Esophagus (tissue), 2 donors: Measurements from ENCODE around the gene FLNC. TPM values are rescaled to one million over a fixed set of nuclear protein-coding genes. Genes with fewer than 3 reads are reported as not detected.

Experiments
- H3K27ac ChIP-seq, 2 donors: one replicate each; pipeline ENCODE4 v1.5.1; 2013; ENCODE audit warnings: low read depth in 2 of 2, mild to moderate bottlenecking in 2 of 2, inconsistent platforms in 1 of 2, low read length in 1 of 2, moderate library complexity in 1 of 2
- H3K27me3 ChIP-seq, 2 donors: one replicate each; pipeline ENCODE4 v1.6.1; 2013; ENCODE audit warnings: low read length in 2 of 2, control low read depth in 1 of 2, mild to moderate bottlenecking in 1 of 2; ENCODE audit not compliant: insufficient read depth in 2 of 2, control insufficient read depth in 1 of 2
- H3K36me3 ChIP-seq, 2 donors: one replicate each; pipeline ENCODE4 v1.6.1; 2013; ENCODE audit warnings: low read length in 1 of 2; ENCODE audit not compliant: control insufficient read depth in 2 of 2, insufficient read depth in 2 of 2
- H3K4me1 ChIP-seq, 2 donors: one replicate each; pipeline ENCODE4 v1.6.1; 2013; ENCODE audit warnings: low read length in 1 of 2; ENCODE audit not compliant: control insufficient read depth in 2 of 2, insufficient read depth in 2 of 2
- H3K4me3 ChIP-seq, 2 donors: one replicate each; pipeline ENCODE4 v1.5.1; 2013; ENCODE audit warnings: low read length in 2 of 2, mild to moderate bottlenecking in 2 of 2, low read depth in 1 of 2, moderate library complexity in 1 of 2
- H3K9me3 ChIP-seq, 2 donors: one replicate each; pipeline ENCODE4 v1.6.1; 2013; ENCODE audit warnings: mild to moderate bottlenecking in 2 of 2, low read depth in 1 of 2, low read length in 1 of 2, moderate library complexity in 1 of 2; ENCODE audit not compliant: control insufficient read depth in 2 of 2, insufficient read depth in 1 of 2
- WGBS, 2 donors: extraction: QIAGEN DNeasy Blood & Tissue Kit; methylation state at CpG; one replicate each; pipeline ENCODE4 v1.1.7; 2013; 5-methylcytosine and 5-hydroxymethylcytosine counted together
- polyA plus RNA-seq, 2 donors: library from polyadenylated mRNA; stranded (reverse); fragments of 200-250 nt; gene quantifications; one replicate each; pipeline ENCODE4 v1.2.3, GENCODE V29; 2013
- donor health status: healthy with polysubstance abuse.
- donor health status: Bipolar disorder and iron deficiency.

Gene FLNC
- polyA plus RNA-seq, 2 donors, result 3.1 to 7.7 TPM

GRCh38 chr7:128800567-128800966 is 29.6 kb upstream of the FLNC start:
- 87 to 91% methylated on average over 3 of the region's 3 CpGs for WGBS, 2 donors
- H3K36me3 ChIP-seq, result no peaks in the 10 kb centered on the region
- H3K4me1 ChIP-seq, result no peaks in the 10 kb centered on the region
- no peaks in the 10 kb centered on the region for H3K9me3 ChIP-seq
- no peak overlapping the region for H3K27ac ChIP-seq
- H3K4me3 ChIP-seq, result no peak overlapping the region
- no peaks in the 10 kb centered on the region for H3K27me3 ChIP-seq

GRCh38 chr7:128801003-128801402 is 29.2 kb upstream of the FLNC start:
- no peaks in the 10 kb centered on the region for H3K4me1 ChIP-seq
- no peak overlapping the region for H3K27ac ChIP-seq
- 85 to 94% methylated on average over 9 of the region's 9 CpGs for WGBS, 2 donors
- H3K27me3 ChIP-seq, result no peaks in the 10 kb centered on the region
- no peak overlapping the region for H3K4me3 ChIP-seq
- H3K9me3 ChIP-seq, result no peaks in the 10 kb centered on the region
- H3K36me3 ChIP-seq, result no peaks in the 10 kb centered on the region

- no peaks in the 10 kb centered on the region for H3K36me3 ChIP-seq
- no peaks in the 10 kb centered on the region for H3K27me3 ChIP-seq
- H3K4me1 ChIP-seq, result no peaks in the 10 kb centered on the region
- H3K27ac ChIP-seq, result no peak overlapping the region
- WGBS, 2 donors, result 93 to 95% methylated on average over 2 of the region's 2 CpGs
- H3K4me3 ChIP-seq, result no peak overlapping the region
- no peaks in the 10 kb centered on the region for H3K9me3 ChIP-seq
Measured at GRCh38 chr7:128801667-128802418, 28.4 kb upstream of the FLNC start.

GRCh38 chr7:128804484-128804883 is 25.7 kb upstream of the FLNC start:
- 89 to 90% methylated on average over 6 of the region's 6 CpGs for WGBS, 2 donors
- Histone ChIP-seq H3K36me3 (no peaks in the 10 kb centered on the region), H3K4me3 (no peak overlapping the region), H3K4me1 (no peaks in the 10 kb centered on the region), H3K27me3 (no peaks in the 10 kb centered on the region), H3K9me3 (no peaks in the 10 kb centered on the region), H3K27ac (no peak overlapping the region)

GRCh38 chr7:128805225-128805624 is 25.0 kb upstream of the FLNC start:
- WGBS, 2 donors, result 93 to 96% methylated on average over 5 of the region's 5 CpGs

GRCh38 chr7:128807191-128807590 is 23.0 kb upstream of the FLNC start:
- Histone ChIP-seq H3K4me3 (no peak overlapping the region), H3K9me3 (no peaks in the 10 kb centered on the region), H3K27ac (no peak overlapping the region), H3K36me3 (no peaks in the 10 kb centered on the region), H3K4me1 (no peaks in the 10 kb centered on the region), H3K27me3 (no peaks in the 10 kb centered on the region)
- WGBS, 2 donors, result 77 to 79% methylated on average over 8 of the region's 8 CpGs

More at GRCh38 chr7:128805225-128805624, 25.0 kb upstream of the FLNC start:
- Histone ChIP-seq H3K36me3 (no peaks in the 10 kb centered on the region), H3K27ac (no peak overlapping the region), H3K9me3 (no peaks in the 10 kb centered on the region), H3K4me1 (no peaks in the 10 kb centered on the region), H3K4me3 (no peak overlapping the region), H3K27me3 (no peaks in the 10 kb centered on the region)

- no peaks in the 10 kb centered on the region for H3K4me1 ChIP-seq
- no peaks in the 10 kb centered on the region for H3K36me3 ChIP-seq
- H3K4me3 ChIP-seq, result no peak overlapping the region
- no peaks in the 10 kb centered on the region for H3K9me3 ChIP-seq
- no peaks in the 10 kb centered on the region for H3K27me3 ChIP-seq
- H3K27ac ChIP-seq, result no peak overlapping the region
- WGBS, 2 donors, result 90 to 91% methylated on average over 3 of the region's 3 CpGs
Measured at GRCh38 chr7:128809363-128809762, 20.8 kb upstream of the FLNC start.

- no peak overlapping the region for H3K4me3 ChIP-seq
- H3K4me1 ChIP-seq, result no peaks in the 10 kb centered on the region
- H3K36me3 ChIP-seq, result no peaks in the 10 kb centered on the region
- WGBS, 2 donors, result 81 to 83% methylated on average over 2 of the region's 2 CpGs
- H3K27me3 ChIP-seq, result no peaks in the 10 kb centered on the region
- no peaks in the 10 kb centered on the region for H3K9me3 ChIP-seq
- no peak overlapping the region for H3K27ac ChIP-seq
Measured at GRCh38 chr7:128810473-128810872, 19.7 kb upstream of the FLNC start.

GRCh38 chr7:128810997-128811396 is 19.2 kb upstream of the FLNC start:
- H3K27ac ChIP-seq, result no peak overlapping the region
- H3K9me3 ChIP-seq, result no peaks in the 10 kb centered on the region
- peaks cover 0 to 2% of the 10 kb centered on the region in 2 donors for H3K4me1 ChIP-seq
- no peak overlapping the region for H3K4me3 ChIP-seq
- no peaks in the 10 kb centered on the region for H3K27me3 ChIP-seq
- WGBS, 2 donors, result 94 to 95% methylated on average over 3 of the region's 3 CpGs
- no peaks in the 10 kb centered on the region for H3K36me3 ChIP-seq
